Skeletal muscle satellite cell (primary cell): ENCODE measurements around the gene FPR3.

ENCODE experiments used
- H3K27me3 ChIP-seq: 2 replicates; pipeline ENCODE4 v1.7.0; 2013; ENCODE audit warnings: low read length; ENCODE audit not compliant: control insufficient read depth, insufficient read depth
- H3K36me3 ChIP-seq: 2 replicates; pipeline ENCODE4 v1.7.0; 2013; ENCODE audit warnings: mild to moderate bottlenecking, control low read depth, low read length; ENCODE audit not compliant: insufficient read depth
- H3K4me1 ChIP-seq: 2 replicates; pipeline ENCODE4 v1.7.0; 2013; ENCODE audit warnings: low read length; ENCODE audit not compliant: control insufficient read depth, insufficient read depth
- H3K4me2 ChIP-seq: 2 replicates; pipeline ENCODE4 v1.7.0; 2013; ENCODE audit warnings: mild to moderate bottlenecking, low read length
- H3K4me3 ChIP-seq: 2 replicates; pipeline ENCODE4 v1.7.0; 2013; ENCODE audit warnings: low read length
- H3K9ac ChIP-seq: 2 replicates; pipeline ENCODE4 v1.7.0; 2013; ENCODE audit warnings: mild to moderate bottlenecking, low read depth, low read length, moderate library complexity
- H3K9me3 ChIP-seq: replicated peaks from 2 replicates; pipeline ENCODE4 v1.7.0; 2013; ENCODE audit warnings: mild to moderate bottlenecking, control low read depth, low read length

FPR3 gene

GRCh38 chr19:51830274-51830673 lies 35.3 kb downstream of the FPR3 start:
- H3K36me3 ChIP-seq = no peaks in the 10 kb centered on the region
- no peak overlapping the region for H3K4me3 ChIP-seq
- no peak overlapping the region for H3K4me2 ChIP-seq
- H3K9me3 ChIP-seq = no peaks in the 10 kb centered on the region
- H3K9ac ChIP-seq = no peak overlapping the region
- no peaks in the 10 kb centered on the region for H3K4me1 ChIP-seq
- H3K27me3 ChIP-seq = no peaks in the 10 kb centered on the region

GRCh38 chr19:51837145-51837544 lies 42.2 kb downstream of the FPR3 start:
- Histone ChIP-seq H3K4me2 (no peak overlapping the region), H3K4me3 (no peak overlapping the region), H3K27me3 (no peaks in the 10 kb centered on the region), H3K4me1 (no peaks in the 10 kb centered on the region), H3K9ac (no peak overlapping the region), H3K9me3 (no peaks in the 10 kb centered on the region), H3K36me3 (no peaks in the 10 kb centered on the region)

- Histone ChIP-seq H3K4me2 (no peak overlapping the region), H3K36me3 (no peaks in the 10 kb centered on the region), H3K27me3 (no peaks in the 10 kb centered on the region), H3K9me3 (peaks cover 46% of the 10 kb centered on the region), H3K4me1 (no peaks in the 10 kb centered on the region), H3K4me3 (no peak overlapping the region), H3K9ac (no peak overlapping the region)
Observed at GRCh38 chr19:51861870-51862622, 67.1 kb downstream of the FPR3 start.

GRCh38 chr19:51873097-51873496 lies 78.1 kb downstream of the FPR3 start:
- no peak overlapping the region for H3K9ac ChIP-seq
- no peak overlapping the region for H3K4me2 ChIP-seq
- peaks cover 42% of the 10 kb centered on the region for H3K36me3 ChIP-seq
- no peak overlapping the region for H3K4me3 ChIP-seq
- peaks cover 50% of the 10 kb centered on the region for H3K9me3 ChIP-seq
- no peaks in the 10 kb centered on the region for H3K4me1 ChIP-seq
- H3K27me3 ChIP-seq = no peaks in the 10 kb centered on the region
